ENCODE data around the gene NFKBIE. TPM values are rescaled to one million over a fixed set of nuclear protein-coding genes. Genes with fewer than 3 reads are reported as not detected.

NFKBIE gene
- total and polyA plus RNA-seq, 2 of the 13 experiments (the other 11 are each of a cell fraction or from before 2014, with no cell fraction given): 6.7 to 14.5 TPM

- TF ChIP-seq ZNF597 (CRISPR knock-in tag; IDR thresholded peaks at IDR 0.05) (no peak), ZNF276 (CRISPR knock-in tag; IDR thresholded peaks at IDR 0.05; ENCODE audit: low read depth) (peak; percentile 88; the same call in 1 of the 2 replicates), NR2F2 (IDR thresholded peaks at IDR 0.05; ENCODE audit: borderline replicate concordance, low read depth) (no peak), ZXDC (CRISPR knock-in tag; IDR thresholded peaks at IDR 0.05) (no peak; the same call in 1 of the 2 replicates), ZFP1 (CRISPR knock-in tag; IDR thresholded peaks at IDR 0.05) (0 out of 2 replicates have a peak, but pooled peaks have one; percentile 43), HNRNPUL1 (IDR thresholded peaks at IDR 0.05; ENCODE audit: low read depth, low read length) (no peak), FUBP1 (CRISPR knock-in tag; IDR thresholded peaks at IDR 0.05; ENCODE audit: borderline replicate concordance) (no peak), HIVEP1 (CRISPR knock-in tag; IDR thresholded peaks at IDR 0.05) (peak; percentile 55; the same call in 1 of the 2 replicates), ZBTB38 (CRISPR knock-in tag; IDR thresholded peaks at IDR 0.05) (peak; percentile 82; the same call in 1 of the 2 replicates), NPAS2 (CRISPR knock-in tag; IDR thresholded peaks at IDR 0.05; ENCODE audit: borderline replicate concordance) (no peak), SIN3A (IDR thresholded peaks at IDR 0.05; ENCODE audit: borderline replicate concordance, low read depth, low read length) (peak; percentile 70; the same call in 1 of the 2 replicates), AGO2 (optimal IDR thresholded peaks at IDR 0.05; ENCODE audit: low read depth, low read length) (peak; percentile 32), SRSF4 (IDR thresholded peaks at IDR 0.05; ENCODE audit: low read depth, low read length, poor library complexity, severe bottlenecking) (no peak)
- TF ChIP-seq, protein P1, sequence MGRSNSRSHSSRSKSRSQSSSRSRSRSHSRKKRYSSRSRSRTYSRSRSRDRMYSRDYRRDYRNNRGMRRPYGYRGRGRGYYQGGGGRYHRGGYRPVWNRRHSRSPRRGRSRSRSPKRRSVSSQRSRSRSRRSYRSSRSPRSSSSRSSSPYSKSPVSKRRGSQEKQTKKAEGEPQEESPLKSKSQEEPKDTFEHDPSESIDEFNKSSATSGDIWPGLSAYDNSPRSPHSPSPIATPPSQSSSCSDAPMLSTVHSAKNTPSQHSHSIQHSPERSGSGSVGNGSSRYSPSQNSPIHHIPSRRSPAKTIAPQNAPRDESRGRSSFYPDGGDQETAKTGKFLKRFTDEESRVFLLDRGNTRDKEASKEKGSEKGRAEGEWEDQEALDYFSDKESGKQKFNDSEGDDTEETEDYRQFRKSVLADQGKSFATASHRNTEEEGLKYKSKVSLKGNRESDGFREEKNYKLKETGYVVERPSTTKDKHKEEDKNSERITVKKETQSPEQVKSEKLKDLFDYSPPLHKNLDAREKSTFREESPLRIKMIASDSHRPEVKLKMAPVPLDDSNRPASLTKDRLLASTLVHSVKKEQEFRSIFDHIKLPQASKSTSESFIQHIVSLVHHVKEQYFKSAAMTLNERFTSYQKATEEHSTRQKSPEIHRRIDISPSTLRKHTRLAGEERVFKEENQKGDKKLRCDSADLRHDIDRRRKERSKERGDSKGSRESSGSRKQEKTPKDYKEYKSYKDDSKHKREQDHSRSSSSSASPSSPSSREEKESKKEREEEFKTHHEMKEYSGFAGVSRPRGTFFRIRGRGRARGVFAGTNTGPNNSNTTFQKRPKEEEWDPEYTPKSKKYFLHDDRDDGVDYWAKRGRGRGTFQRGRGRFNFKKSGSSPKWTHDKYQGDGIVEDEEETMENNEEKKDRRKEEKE (IDR thresholded peaks at IDR 0.05): no peak
- TF ChIP-seq, protein P2, sequence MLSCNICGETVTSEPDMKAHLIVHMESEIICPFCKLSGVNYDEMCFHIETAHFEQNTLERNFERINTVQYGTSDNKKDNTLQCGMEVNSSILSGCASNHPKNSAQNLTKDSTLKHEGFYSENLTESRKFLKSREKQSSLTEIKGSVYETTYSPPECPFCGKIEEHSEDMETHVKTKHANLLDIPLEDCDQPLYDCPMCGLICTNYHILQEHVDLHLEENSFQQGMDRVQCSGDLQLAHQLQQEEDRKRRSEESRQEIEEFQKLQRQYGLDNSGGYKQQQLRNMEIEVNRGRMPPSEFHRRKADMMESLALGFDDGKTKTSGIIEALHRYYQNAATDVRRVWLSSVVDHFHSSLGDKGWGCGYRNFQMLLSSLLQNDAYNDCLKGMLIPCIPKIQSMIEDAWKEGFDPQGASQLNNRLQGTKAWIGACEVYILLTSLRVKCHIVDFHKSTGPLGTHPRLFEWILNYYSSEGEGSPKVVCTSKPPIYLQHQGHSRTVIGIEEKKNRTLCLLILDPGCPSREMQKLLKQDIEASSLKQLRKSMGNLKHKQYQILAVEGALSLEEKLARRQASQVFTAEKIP (CRISPR knock-in tag; IDR thresholded peaks at IDR 0.05; ENCODE audit: borderline replicate concordance): no peak
Measured at GRCh38 chr6:44219053-44219814, 46.1 kb downstream of the NFKBIE start (continued).

Data from HepG2 (cell line).